Neural progenitor cell (in vitro differentiated cells): ENCODE data around the gene JADE2. TPM values are rescaled to one million over a fixed set of nuclear protein-coding genes. Genes with fewer than 3 reads are reported as not detected.

ENCODE experiments used
- DNase-seq: peaks from one replicate; pipeline ENCODE4 v3.0.0-alpha.2; 2016; ENCODE audit warnings: low spot score
- H2AFZ ChIP-seq: fragments of 200-600 bp; sonication (generic); replicated peaks from 2 replicates; pipeline ENCODE4 v1.6.1; 2016; ENCODE audit warnings: antibody characterized with exemption
- H3F3A ChIP-seq: fragments of 200-600 bp; sonication (generic); 2 replicates; pipeline ENCODE4 v1.6.1; 2016; ENCODE audit warnings: antibody characterized with exemption, low read depth
- H3K27ac ChIP-seq: fragments of 200-600 bp; sonication (generic); 2 replicates; pipeline ENCODE4 v1.5.1; 2016; ENCODE audit warnings: mild to moderate bottlenecking
- H3K27me3 ChIP-seq: fragments of 200-600 bp; sonication (generic); 2 replicates; pipeline ENCODE4 v1.6.1; 2016; ENCODE audit warnings: mild to moderate bottlenecking, moderate library complexity
- H3K36me3 ChIP-seq: fragments of 200-600 bp; sonication (generic); 2 replicates; pipeline ENCODE4 v1.5.1; 2016
- H3K4me1 ChIP-seq: fragments of 200-600 bp; sonication (generic); 2 replicates; pipeline ENCODE4 v1.6.1; 2016; ENCODE audit warnings: mixed run types
- H3K4me2 ChIP-seq: fragments of 200-600 bp; sonication (generic); 2 replicates; pipeline ENCODE4 v1.6.1; 2016
- H3K4me3 ChIP-seq: fragments of 200-600 bp; sonication (generic); 2 replicates; pipeline ENCODE4 v1.5.1; 2016
- H3K79me2 ChIP-seq: fragments of 200-600 bp; sonication (generic); 2 replicates; pipeline ENCODE4 v1.6.1; 2016; ENCODE audit warnings: low read depth
- H3K9ac ChIP-seq: fragments of 200-600 bp; sonication (generic); 2 replicates; pipeline ENCODE4 v1.6.1; 2016
- H3K9me3 ChIP-seq: fragments of 200-600 bp; sonication (generic); 2 replicates; pipeline ENCODE4 v1.5.1; 2016; ENCODE audit warnings: low read depth
- H4K20me1 ChIP-seq: fragments of 200-600 bp; sonication (generic); 2 replicates; pipeline ENCODE4 v1.6.1; 2016; ENCODE audit warnings: low read depth
- H3K27ac Mint-ChIP-seq: 3 replicates; pipeline ENCODE4 v1.8.0; 2021; ENCODE audit warnings: mixed read lengths
- H3K27me3 Mint-ChIP-seq: 2 replicates; pipeline ENCODE4 v1.8.0; 2022; ENCODE audit warnings: low read depth, mild to moderate bottlenecking, inconsistent platforms, moderate library complexity, mixed read lengths; ENCODE audit not compliant: insufficient read depth
- H3K36me3 Mint-ChIP-seq: 3 replicates; pipeline ENCODE4 v1.8.0; 2021; ENCODE audit warnings: mixed read lengths
- H3K4me1 Mint-ChIP-seq: 3 replicates; pipeline ENCODE4 v1.8.0; 2021; ENCODE audit warnings: mixed read lengths
- H3K4me3 Mint-ChIP-seq: 3 replicates; pipeline ENCODE4 v1.8.0; 2021; ENCODE audit warnings: mild to moderate bottlenecking, moderate library complexity, mixed read lengths
- H3K9me3 Mint-ChIP-seq: 3 replicates; pipeline ENCODE4 v1.8.0; 2020; ENCODE audit warnings: mixed read lengths
- EZH2 ChIP-seq: fragments of 200-600 bp; sonication (generic); IDR thresholded peaks from 2 replicates; pipeline ENCODE4 v1.6.1; 2017; ENCODE audit warnings: antibody characterized with exemption, mild to moderate bottlenecking, moderate library complexity
- EZH2phosphoT487 ChIP-seq: fragments of 200-600 bp; sonication (generic); IDR thresholded peaks from 2 replicates; pipeline ENCODE4 v1.6.1; 2017; ENCODE audit warnings: antibody characterized with exemption
- total RNA-seq: library from RNA; depleted of rRNA; stranded (reverse); fragments of >200 nt; gene quantifications from 2 replicates; pipeline ENCODE4 v1.2.3, GENCODE V29; 2015; ENCODE audit warnings: low replicate concordance
- TF ChIP-seq, protein P1 (sequence below): fragments of 200-600 bp; sonication (generic); IDR thresholded peaks from 2 replicates; pipeline ENCODE4 v1.5.1; 2017; ENCODE audit warnings: antibody characterized with exemption, mild to moderate bottlenecking

The JADE2 gene
- total RNA-seq, 1 donor from 2014 or later, result 1.7 TPM

- Histone ChIP-seq H3F3A (peaks cover 10% of the 10 kb centered on the region), H2AFZ (no peak overlapping the region), H3K4me2 (no peak overlapping the region), H3K4me1 (peaks cover 10% of the 10 kb centered on the region), H3K27ac (no peak overlapping the region), H3K9ac (no peak overlapping the region), H3K36me3 (no peaks in the 10 kb centered on the region), H3K27me3 (no peaks in the 10 kb centered on the region), H3K9me3 (no peaks in the 10 kb centered on the region), H4K20me1 (no peaks in the 10 kb centered on the region), H3K79me2 (no peaks in the 10 kb centered on the region), H3K4me3 (no peak overlapping the region)
- Mint-ChIP-seq H3K27me3 (peaks cover 7% of the 10 kb centered on the region), H3K9me3 (peaks cover 2% of the 10 kb centered on the region), H3K4me3 (no peak overlapping the region), H3K27ac (peak overlapping the region; percentile 85), H3K36me3 (no peaks in the 10 kb centered on the region), H3K4me1 (peaks cover 30% of the 10 kb centered on the region)
- TF ChIP-seq EZH2phosphoT487 (no peak), EZH2 (no peak)
- TF ChIP-seq, protein P1, sequence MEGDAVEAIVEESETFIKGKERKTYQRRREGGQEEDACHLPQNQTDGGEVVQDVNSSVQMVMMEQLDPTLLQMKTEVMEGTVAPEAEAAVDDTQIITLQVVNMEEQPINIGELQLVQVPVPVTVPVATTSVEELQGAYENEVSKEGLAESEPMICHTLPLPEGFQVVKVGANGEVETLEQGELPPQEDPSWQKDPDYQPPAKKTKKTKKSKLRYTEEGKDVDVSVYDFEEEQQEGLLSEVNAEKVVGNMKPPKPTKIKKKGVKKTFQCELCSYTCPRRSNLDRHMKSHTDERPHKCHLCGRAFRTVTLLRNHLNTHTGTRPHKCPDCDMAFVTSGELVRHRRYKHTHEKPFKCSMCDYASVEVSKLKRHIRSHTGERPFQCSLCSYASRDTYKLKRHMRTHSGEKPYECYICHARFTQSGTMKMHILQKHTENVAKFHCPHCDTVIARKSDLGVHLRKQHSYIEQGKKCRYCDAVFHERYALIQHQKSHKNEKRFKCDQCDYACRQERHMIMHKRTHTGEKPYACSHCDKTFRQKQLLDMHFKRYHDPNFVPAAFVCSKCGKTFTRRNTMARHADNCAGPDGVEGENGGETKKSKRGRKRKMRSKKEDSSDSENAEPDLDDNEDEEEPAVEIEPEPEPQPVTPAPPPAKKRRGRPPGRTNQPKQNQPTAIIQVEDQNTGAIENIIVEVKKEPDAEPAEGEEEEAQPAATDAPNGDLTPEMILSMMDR, result no peak
- DNase-seq, result no peak
Observed at GRCh38 chr5:134572811-134573210, 47.3 kb downstream of the JADE2 start.

DNA sequence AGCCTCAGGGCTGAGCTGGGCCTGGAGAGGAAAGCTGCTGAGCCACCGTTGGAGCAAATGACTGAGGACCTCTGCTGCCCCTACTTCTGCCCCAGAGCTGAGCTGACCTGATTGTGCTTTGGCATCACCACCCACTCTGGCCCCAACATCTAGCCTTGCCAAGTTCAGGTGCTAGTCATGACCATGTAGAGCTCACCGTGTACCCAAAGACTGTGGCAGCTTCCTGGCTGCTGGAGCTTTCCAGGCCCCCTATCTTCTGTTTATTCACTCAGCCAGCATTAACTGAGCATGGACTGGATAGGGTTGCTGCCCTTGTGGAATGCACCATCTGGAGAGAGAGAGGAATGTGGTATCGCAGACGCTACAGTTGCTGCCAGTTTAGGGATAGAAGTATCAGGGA lies 49.1 kb downstream of the JADE2 start:
- H3K27me3 Mint-ChIP-seq, result peaks cover 10% of the 10 kb centered on the region
- Histone ChIP-seq H3K27ac (no peak overlapping the region), H3K9ac (no peak overlapping the region), H2AFZ (no peak overlapping the region), H3K9me3 (no peaks in the 10 kb centered on the region), H3F3A (peaks cover 2% of the 10 kb centered on the region), H3K79me2 (no peaks in the 10 kb centered on the region), H3K36me3 (no peaks in the 10 kb centered on the region), H3K4me1 (peaks cover under 1% of the 10 kb centered on the region), H3K4me3 (no peak overlapping the region), H3K27me3 (no peaks in the 10 kb centered on the region), H4K20me1 (no peaks in the 10 kb centered on the region), H3K4me2 (no peak overlapping the region)
- H3K4me3 Mint-ChIP-seq, result no peak overlapping the region
- H3K27ac Mint-ChIP-seq, result no peak overlapping the region
- no peaks in the 10 kb centered on the region for H3K36me3 Mint-ChIP-seq
- H3K9me3 Mint-ChIP-seq, result peaks cover 2% of the 10 kb centered on the region
- no peak for DNase-seq
- TF ChIP-seq EZH2 (no peak), EZH2phosphoT487 (no peak)
- TF ChIP-seq, protein P1, result no peak
- H3K4me1 Mint-ChIP-seq, result peaks cover 22% of the 10 kb centered on the region

DNA sequence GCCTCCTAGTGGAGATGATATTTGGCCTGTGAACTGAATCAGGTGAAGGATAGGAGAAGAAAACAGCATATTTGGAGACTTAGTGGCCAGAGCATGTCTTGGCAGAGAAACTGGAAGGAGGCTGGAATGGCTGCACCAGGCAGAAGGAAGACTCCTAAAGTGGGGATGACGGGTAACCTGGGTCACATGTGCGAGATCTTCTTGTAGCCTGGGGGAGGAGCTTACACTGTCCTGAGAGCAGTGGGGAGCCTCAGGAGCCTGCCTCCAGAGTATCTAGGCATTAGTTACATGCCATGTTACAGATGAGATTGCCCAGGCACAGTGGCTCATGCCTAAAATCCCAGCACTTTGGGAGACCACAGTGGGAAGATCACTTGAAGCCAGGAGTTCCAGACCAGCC lies 49.8 kb downstream of the JADE2 start:
- no peak overlapping the region for H3K4me2 ChIP-seq
- Mint-ChIP-seq H3K9me3 (peaks cover 2% of the 10 kb centered on the region), H3K4me3 (no peak overlapping the region), H3K36me3 (no peaks in the 10 kb centered on the region), H3K27me3 (peaks cover 12% of the 10 kb centered on the region), H3K4me1 (peaks cover 14% of the 10 kb centered on the region), H3K27ac (peak overlapping the region; percentile 23)
- no peaks in the 10 kb centered on the region for H3K36me3 ChIP-seq
- TF ChIP-seq EZH2 (no peak), EZH2phosphoT487 (no peak)
- TF ChIP-seq, protein P1, result no peak
- H3K4me3 ChIP-seq, result no peak overlapping the region
- H3K27me3 ChIP-seq, result no peaks in the 10 kb centered on the region
- H4K20me1 ChIP-seq, result no peaks in the 10 kb centered on the region
- no peaks in the 10 kb centered on the region for H3K4me1 ChIP-seq
- no peaks in the 10 kb centered on the region for H3F3A ChIP-seq
- DNase-seq, result no peak
- H3K9ac ChIP-seq, result no peak overlapping the region
- no peak overlapping the region for H2AFZ ChIP-seq
- H3K27ac ChIP-seq, result no peak overlapping the region
- no peaks in the 10 kb centered on the region for H3K79me2 ChIP-seq
- H3K9me3 ChIP-seq, result no peaks in the 10 kb centered on the region
